ENCODE data around the gene NF1. TPM values are rescaled to one million over a fixed set of nuclear protein-coding genes. Genes with fewer than 3 reads are reported as not detected.
A peak's percentile ranks its signal among the peaks of the same experiment; 100 is the strongest.
"Not testable (repeated sequence)": the region's sequence is repeated elsewhere in the genome, so short reads cannot be mapped to it uniquely, and the experiment has no call there.

Gene NF1
- total and polyA plus RNA-seq, 11 donors = 6.8 to 82.0 (median 51.4) TPM

- WGBS, 4 donors = 76 to 85% (median 79%) methylated on average over 2 of the region's 2 CpGs
- ATAC-seq (no peak), DNase-seq (no peak)
- Histone ChIP-seq H3K36me3 (peaks cover 0 to 10% (median 0%) of the 10 kb centered on the region in 9 donors), H3K27me3 (no peaks in the 10 kb centered on the region), H3K9me3 (no peaks in the 10 kb centered on the region), H3K27ac (no peak overlapping the region), H3K4me1 (no peaks in the 10 kb centered on the region), H3K4me3 (no peak overlapping the region)
- no peak for TF ChIP-seq CTCF (IDR thresholded peaks at IDR 0.05)
- TF ChIP-seq POLR2A (IDR thresholded peaks at IDR 0.05) = no peak
- intact Hi-C loops (cut with DNase I) = no loop called here
Observed at GRCh38 chr17:31174215-31174614, 79.4 kb downstream of the NF1 start.

DNA sequence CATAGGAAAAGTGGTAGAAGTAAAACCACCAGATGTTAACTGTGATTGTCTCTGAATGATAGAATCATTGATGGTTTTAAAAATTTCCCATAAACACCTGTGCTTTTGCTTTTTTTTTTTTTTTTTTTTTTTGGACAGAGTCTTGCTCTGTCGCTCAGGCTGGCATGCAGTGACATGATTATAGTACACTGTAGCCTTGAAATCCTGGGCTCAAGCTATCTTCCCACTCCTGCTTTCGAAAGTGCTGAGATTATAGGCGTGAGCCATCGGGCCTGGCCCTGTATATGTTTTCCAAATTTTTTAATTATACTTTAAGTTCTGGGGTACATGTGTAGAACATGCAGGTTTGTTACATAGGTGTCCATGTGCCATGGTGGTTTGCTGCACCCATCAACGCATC, 80.5 kb downstream of the NF1 start:
- 63 to 84% (median 70%) methylated on average over 5 of the region's 5 CpGs for WGBS, 4 donors
- no peak overlapping the region for H3K4me3 ChIP-seq
- H3K36me3 ChIP-seq = peaks cover 0 to 4% (median 0%) of the 10 kb centered on the region in 9 donors
- H3K4me1 ChIP-seq = no peaks in the 10 kb centered on the region
- no peak overlapping the region for H3K27ac ChIP-seq
- no peaks in the 10 kb centered on the region for H3K27me3 ChIP-seq
- intact Hi-C loops (cut with DNase I) = no loop called here
- no peaks in the 10 kb centered on the region for H3K9me3 ChIP-seq
- ATAC-seq = peak in 3 of 4 donors; percentile 47 to 69 (median 58)
- no peak for DNase-seq
- no peak for TF ChIP-seq POLR2A (IDR thresholded peaks at IDR 0.05)

GRCh38 chr17:31176143-31176542, 81.4 kb downstream of the NF1 start:
- H3K4me1 ChIP-seq; intact Hi-C loops (cut with DNase I); H3K4me3 ChIP-seq; H3K27me3 ChIP-seq; H3K27ac ChIP-seq; H3K36me3 ChIP-seq; H3K9me3 ChIP-seq; ATAC-seq; DNase-seq: not testable (repeated sequence)
- WGBS, 4 donors = 97 to 98% (median 98%) methylated on average over 3 of the region's 3 CpGs

DNA sequence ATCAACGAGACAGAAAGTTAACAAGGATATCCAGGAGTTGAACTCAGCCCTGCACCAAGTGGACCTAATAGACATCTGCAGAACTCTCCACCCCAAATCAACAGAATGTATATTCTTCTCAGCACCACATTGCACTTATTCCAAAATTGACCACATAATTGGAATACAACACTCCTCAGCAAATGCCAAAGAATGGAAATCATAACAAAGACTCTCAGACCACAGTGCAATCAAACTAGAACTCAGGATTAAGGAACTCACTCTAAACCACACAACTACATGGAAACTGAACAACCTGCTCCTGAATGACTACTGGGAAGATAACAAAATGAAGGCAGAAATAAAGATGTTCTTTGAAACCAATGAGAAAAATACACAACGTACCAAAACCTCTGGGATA, 84.2 kb downstream of the NF1 start:
- H3K36me3 ChIP-seq = peaks cover 0 to 26% (median 13%) of the 10 kb centered on the region in 9 donors
- H3K27ac ChIP-seq; H3K9me3 ChIP-seq; ATAC-seq; H3K27me3 ChIP-seq; intact Hi-C loops (cut with DNase I); DNase-seq; H3K4me3 ChIP-seq: not testable (repeated sequence)
- peaks cover 0 to 15% (median 2%) of the 10 kb centered on the region in 12 donors for H3K4me1 ChIP-seq
- WGBS, 4 donors = 92 to 98% (median 94%) methylated on average over 1 to 2 of the region's 2 CpGs

DNA sequence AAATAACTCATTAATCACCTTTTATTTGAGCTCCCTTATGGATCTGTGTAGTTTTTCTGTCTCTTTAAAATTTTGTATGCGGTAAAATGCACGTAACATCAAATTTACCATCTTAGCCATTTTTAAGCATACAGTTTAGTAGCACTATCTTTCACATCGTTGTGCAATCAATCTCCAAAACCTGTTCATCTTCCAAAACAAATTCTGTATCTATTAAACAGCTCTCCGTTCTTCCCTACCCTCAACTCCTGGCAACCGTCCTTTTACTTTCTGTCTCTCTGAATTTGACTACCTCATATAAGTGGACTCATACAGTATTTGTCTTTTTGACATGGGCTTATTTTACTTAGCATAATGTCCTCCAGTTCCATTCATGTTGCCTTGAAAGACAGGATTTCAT, 100.5 kb downstream of the NF1 start:
- peaks cover 0 to 6% (median 0%) of the 10 kb centered on the region in 12 donors for H3K4me1 ChIP-seq
- no peak for TF ChIP-seq POLR2A (IDR thresholded peaks at IDR 0.05)
- intact Hi-C loops (cut with DNase I) = no loop called here

DNA sequence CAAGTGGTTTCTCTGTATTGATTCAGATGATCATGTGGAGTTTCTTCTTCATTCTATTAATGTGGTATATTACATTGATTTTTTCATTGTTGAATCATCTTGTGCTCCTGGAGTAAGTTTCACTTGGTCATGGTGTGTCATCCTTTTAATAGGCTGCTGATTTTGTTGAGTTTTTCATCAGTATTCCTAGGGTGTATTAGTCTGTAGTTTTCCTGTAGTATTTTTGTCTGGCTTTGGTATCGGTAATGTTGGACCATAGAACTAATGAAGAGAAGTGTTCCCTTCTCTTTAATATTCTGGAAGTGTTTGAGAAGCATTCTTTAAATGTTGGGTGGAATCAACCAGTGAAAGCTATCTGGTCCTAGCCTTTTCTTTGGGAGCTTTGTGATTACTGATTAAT, 103.2 kb downstream of the NF1 start:
- Histone ChIP-seq H3K27ac (no peak overlapping the region), H3K36me3 (peaks cover 0 to 27% (median 12%) of the 10 kb centered on the region in 9 donors), H3K4me3 (no peak overlapping the region), H3K4me1 (peaks cover 0 to 18% (median 0%) of the 10 kb centered on the region in 12 donors), H3K9me3 (peaks cover 0 to 7% (median 0%) of the 10 kb centered on the region in 12 donors), H3K27me3 (no peaks in the 10 kb centered on the region)
- no peak for DNase-seq
- TF ChIP-seq POLR2A (IDR thresholded peaks at IDR 0.05) (no peak), CTCF (IDR thresholded peaks at IDR 0.05) (no peak)
- 96 to 100% (median 98%) methylated on average over 1 of the region's 1 CpG for WGBS, 4 donors
- no peak for ATAC-seq
- intact Hi-C loops (cut with DNase I) = no loop called here

More for the DNA sequence above, 100.5 kb downstream of the NF1 start:
- no peak for ATAC-seq
- Histone ChIP-seq H3K27me3 (no peaks in the 10 kb centered on the region), H3K36me3 (peaks cover 0 to 5% (median 0%) of the 10 kb centered on the region in 9 donors), H3K9me3 (peaks cover 0 to 7% (median 0%) of the 10 kb centered on the region in 12 donors), H3K27ac (no peak overlapping the region), H3K4me3 (no peak overlapping the region)
- WGBS, 4 donors = 74 to 85% (median 76%) methylated on average over 5 of the region's 5 CpGs
- no peak for DNase-seq

- H3K4me3 ChIP-seq; H3K27ac ChIP-seq; ATAC-seq; H3K27me3 ChIP-seq; intact Hi-C loops (cut with DNase I); DNase-seq; H3K9me3 ChIP-seq: not testable (repeated sequence)
- H3K4me1 ChIP-seq = peaks cover 0 to 19% (median 0%) of the 10 kb centered on the region in 12 donors
- peaks cover 0 to 26% (median 12%) of the 10 kb centered on the region in 9 donors for H3K36me3 ChIP-seq
- WGBS, 4 donors = 47 to 68% (median 60%) methylated on average over 2 of the region's 2 CpGs
Observed at GRCh38 chr17:31198666-31199065, 103.9 kb downstream of the NF1 start.

Data from heart left ventricle (tissue), 16 donors.